ENCODE results near the gene ASB18. TPM values are rescaled to one million over a fixed set of nuclear protein-coding genes. Genes with fewer than 3 reads are reported as not detected.
"Not testable (repeated sequence)": the region's sequence is repeated elsewhere in the genome, so short reads cannot be mapped to it uniquely, and the experiment has no call there.

ASB18 gene
- total and polyA plus RNA-seq, 2 experiments from 2014 or later = not detected

DNA sequence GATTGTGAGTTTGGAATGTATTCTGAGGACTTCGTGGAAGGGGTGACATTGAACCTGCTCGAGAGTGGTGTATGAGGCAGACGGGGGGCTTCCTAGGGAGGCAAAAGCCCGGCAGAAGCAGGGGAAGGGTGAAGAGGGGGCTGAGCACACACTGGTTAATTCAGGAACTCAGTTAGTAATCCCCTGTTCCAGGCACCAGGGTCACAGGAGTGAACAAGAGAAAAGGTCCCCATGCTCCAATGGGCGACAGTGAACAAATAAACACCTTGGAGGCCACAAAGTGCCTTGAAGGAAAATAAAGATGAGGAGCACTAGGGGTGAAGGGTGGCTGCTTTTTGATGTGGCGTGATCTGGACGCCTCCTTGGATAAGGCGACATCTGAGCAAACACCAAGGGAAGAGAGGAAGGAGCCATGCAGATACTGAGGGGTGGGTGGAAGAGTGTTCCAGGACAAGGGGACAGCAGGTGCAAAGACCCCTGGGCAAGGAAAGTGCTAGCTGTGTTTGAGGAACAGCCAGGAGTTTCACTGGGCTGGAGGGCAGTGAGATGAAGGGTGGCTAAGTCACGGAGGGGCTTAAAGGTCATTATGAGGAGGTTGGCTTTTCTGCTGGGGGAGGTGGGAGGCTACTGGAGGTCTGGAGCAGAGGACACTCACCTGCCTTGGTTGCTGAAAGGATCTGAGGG is 26.7 kb upstream of the ASB18 start:
- Histone ChIP-seq H3K36me3 (replicated peaks; ENCODE audit: insufficient read depth, low read depth) (no peaks in the 10 kb centered on the region), H3K27ac (no peak overlapping the region), H2AFZ (no peak overlapping the region), H3K79me2 (no peaks in the 10 kb centered on the region), H3K4me1 (ENCODE audit: insufficient read depth) (no peaks in the 10 kb centered on the region), H3K4me3 (no peak overlapping the region), H3K4me2 (no peak overlapping the region), H3K27me3 (peaks cover 19% of the 10 kb centered on the region), H3K9me2 (replicated peaks; ENCODE audit: insufficient read depth) (no peaks in the 10 kb centered on the region), H4K20me1 (ENCODE audit: insufficient read depth, poor library complexity, severe bottlenecking) (no peaks in the 10 kb centered on the region), H3K9me3 (ENCODE audit: low read depth) (no peaks in the 10 kb centered on the region)
- DNase-seq (ENCODE audit: low spot score) = no peak
- WGBS (ENCODE audit: low lambda C conversion rate, missing lambda C conversion rate) = 89% methylated on average over 9 of the region's 9 CpGs
- no peak for TF ChIP-seq EZH2 (IDR thresholded peaks at IDR 0.05; ENCODE audit: borderline replicate concordance)

DNA sequence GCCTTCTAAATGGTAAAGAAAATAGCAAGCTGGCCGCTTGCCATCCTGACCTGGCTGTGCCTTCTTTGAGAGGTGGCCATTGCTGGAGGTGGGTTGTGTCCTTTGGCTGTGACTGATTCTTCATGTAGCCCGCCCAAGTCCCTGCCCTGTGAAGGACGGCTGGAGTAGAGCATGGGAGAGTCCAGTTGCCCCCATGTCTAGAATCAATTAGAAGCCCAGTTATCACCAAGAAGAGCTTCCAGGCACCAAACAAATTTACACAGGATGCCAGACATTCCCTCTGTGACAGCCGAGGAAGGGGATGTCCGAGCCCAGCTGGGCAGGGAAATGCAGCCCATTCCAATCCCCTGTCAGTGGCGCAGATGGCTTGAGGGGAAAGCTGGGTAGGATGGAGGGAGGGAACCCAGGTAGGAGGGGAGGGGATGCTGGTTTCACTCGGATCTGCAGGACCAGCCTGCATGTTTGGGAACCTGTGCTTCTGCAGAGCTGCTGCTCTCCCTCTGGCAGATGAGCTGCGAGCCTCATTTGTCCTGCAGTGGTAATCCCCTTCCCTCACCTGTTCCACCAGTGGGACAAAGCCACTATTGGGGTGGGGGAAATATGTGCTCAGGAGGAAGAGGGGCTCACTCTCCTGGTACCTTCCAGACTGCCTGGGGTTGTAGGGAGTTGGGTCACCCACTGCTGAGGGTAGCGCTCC is 25.7 kb upstream of the ASB18 start:
- no peak for TF ChIP-seq EZH2 (IDR thresholded peaks at IDR 0.05; ENCODE audit: borderline replicate concordance)
- TF ChIP-seq, protein P1, sequence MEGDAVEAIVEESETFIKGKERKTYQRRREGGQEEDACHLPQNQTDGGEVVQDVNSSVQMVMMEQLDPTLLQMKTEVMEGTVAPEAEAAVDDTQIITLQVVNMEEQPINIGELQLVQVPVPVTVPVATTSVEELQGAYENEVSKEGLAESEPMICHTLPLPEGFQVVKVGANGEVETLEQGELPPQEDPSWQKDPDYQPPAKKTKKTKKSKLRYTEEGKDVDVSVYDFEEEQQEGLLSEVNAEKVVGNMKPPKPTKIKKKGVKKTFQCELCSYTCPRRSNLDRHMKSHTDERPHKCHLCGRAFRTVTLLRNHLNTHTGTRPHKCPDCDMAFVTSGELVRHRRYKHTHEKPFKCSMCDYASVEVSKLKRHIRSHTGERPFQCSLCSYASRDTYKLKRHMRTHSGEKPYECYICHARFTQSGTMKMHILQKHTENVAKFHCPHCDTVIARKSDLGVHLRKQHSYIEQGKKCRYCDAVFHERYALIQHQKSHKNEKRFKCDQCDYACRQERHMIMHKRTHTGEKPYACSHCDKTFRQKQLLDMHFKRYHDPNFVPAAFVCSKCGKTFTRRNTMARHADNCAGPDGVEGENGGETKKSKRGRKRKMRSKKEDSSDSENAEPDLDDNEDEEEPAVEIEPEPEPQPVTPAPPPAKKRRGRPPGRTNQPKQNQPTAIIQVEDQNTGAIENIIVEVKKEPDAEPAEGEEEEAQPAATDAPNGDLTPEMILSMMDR (IDR thresholded peaks at IDR 0.05; ENCODE audit: poor library complexity) = no peak
- H4K20me1 ChIP-seq (ENCODE audit: insufficient read depth, poor library complexity, severe bottlenecking) = no peaks in the 10 kb centered on the region
- H3K4me2 ChIP-seq = no peak overlapping the region
- no peaks in the 10 kb centered on the region for H3K9me2 ChIP-seq (replicated peaks; ENCODE audit: insufficient read depth)
- no peaks in the 10 kb centered on the region for H3K9me3 ChIP-seq (ENCODE audit: low read depth)
- H3K4me3 ChIP-seq = no peak overlapping the region
- H2AFZ ChIP-seq = no peak overlapping the region
- H3K27ac ChIP-seq = no peak overlapping the region
- no peak for DNase-seq (ENCODE audit: low spot score)
- 71% methylated on average over 9 of the region's 9 CpGs for WGBS (ENCODE audit: low lambda C conversion rate, missing lambda C conversion rate)
- H3K4me1 ChIP-seq (ENCODE audit: insufficient read depth) = no peaks in the 10 kb centered on the region
- H3K27me3 ChIP-seq = peaks cover 19% of the 10 kb centered on the region
- H3K36me3 ChIP-seq (replicated peaks; ENCODE audit: insufficient read depth, low read depth) = no peaks in the 10 kb centered on the region
- H3K79me2 ChIP-seq = no peaks in the 10 kb centered on the region

DNA sequence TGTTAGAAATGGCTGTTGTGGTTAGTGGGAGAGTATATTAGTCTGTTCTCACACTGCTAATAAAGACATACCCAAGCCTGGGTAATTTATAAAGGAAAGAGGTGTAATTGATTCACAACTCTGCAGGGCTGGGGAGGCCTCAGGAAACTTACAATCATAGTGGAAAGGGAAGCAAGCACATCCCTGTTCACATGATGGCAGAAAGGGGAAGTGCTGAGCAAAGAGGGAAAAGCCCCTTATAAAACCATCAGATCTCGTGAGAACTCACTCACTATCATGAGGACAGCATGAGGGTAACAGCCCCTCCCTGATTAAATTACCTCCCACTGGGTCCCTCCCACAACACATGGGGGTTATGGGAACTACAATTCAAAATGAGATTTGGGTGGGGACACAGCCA is 24.2 kb upstream of the ASB18 start:
- H3K9me2 ChIP-seq (replicated peaks; ENCODE audit: insufficient read depth); H3K36me3 ChIP-seq (replicated peaks; ENCODE audit: insufficient read depth, low read depth); H3K4me3 ChIP-seq; H3K9me3 ChIP-seq (ENCODE audit: low read depth); H3K27ac ChIP-seq; H2AFZ ChIP-seq; H3K79me2 ChIP-seq; DNase-seq (ENCODE audit: low spot score); H4K20me1 ChIP-seq (ENCODE audit: insufficient read depth, poor library complexity, severe bottlenecking); H3K4me1 ChIP-seq (ENCODE audit: insufficient read depth); H3K4me2 ChIP-seq: not testable (repeated sequence)
- H3K27me3 ChIP-seq = peaks cover 19% of the 10 kb centered on the region
- WGBS (ENCODE audit: low lambda C conversion rate, missing lambda C conversion rate) = 63% methylated on average over 1 of the region's 1 CpG

DNA sequence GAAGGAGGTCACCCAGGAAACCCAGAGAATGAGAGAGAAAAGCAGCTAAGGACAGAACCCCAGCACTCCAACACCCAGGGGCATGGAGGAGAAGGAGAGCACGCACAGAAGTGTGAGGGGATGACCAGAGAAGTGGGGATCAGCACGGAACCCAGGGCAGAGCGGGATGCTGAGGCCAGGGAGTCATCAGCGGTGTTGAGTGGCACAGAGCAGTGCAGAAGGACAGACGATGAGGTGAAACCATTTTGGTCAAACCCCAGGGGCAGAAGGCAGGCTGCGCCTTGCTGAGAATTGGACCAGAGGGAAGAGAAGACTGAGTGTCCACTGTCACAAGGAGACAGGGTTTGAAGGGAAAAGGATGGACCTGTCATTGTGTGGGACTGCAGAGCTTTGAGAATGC is 23.4 kb upstream of the ASB18 start:
- DNase-seq (ENCODE audit: low spot score) = no peak
- Histone ChIP-seq H3K4me2 (no peak overlapping the region), H3K4me3 (no peak overlapping the region), H3K27ac (no peak overlapping the region), H3K36me3 (replicated peaks; ENCODE audit: insufficient read depth, low read depth) (no peaks in the 10 kb centered on the region), H3K4me1 (ENCODE audit: insufficient read depth) (no peaks in the 10 kb centered on the region), H2AFZ (no peak overlapping the region), H4K20me1 (ENCODE audit: insufficient read depth, poor library complexity, severe bottlenecking) (no peaks in the 10 kb centered on the region), H3K79me2 (no peaks in the 10 kb centered on the region), H3K27me3 (peaks cover 19% of the 10 kb centered on the region), H3K9me3 (ENCODE audit: low read depth) (no peaks in the 10 kb centered on the region), H3K9me2 (replicated peaks; ENCODE audit: insufficient read depth) (no peaks in the 10 kb centered on the region)
- no peak for TF ChIP-seq EZH2 (IDR thresholded peaks at IDR 0.05; ENCODE audit: borderline replicate concordance)
- TF ChIP-seq EZH2phosphoT487 (IDR thresholded peaks at IDR 0.05; ENCODE audit: low read depth, severe bottlenecking, unreplicated experiment) = no peak
- TF ChIP-seq, protein P1 (IDR thresholded peaks at IDR 0.05; ENCODE audit: poor library complexity) = no peak
- 85% methylated on average over 6 of the region's 6 CpGs for WGBS (ENCODE audit: low lambda C conversion rate, missing lambda C conversion rate)
